GM18951 (cell line): ENCODE measurements around the gene AP1B1.
A peak's percentile ranks its signal among the peaks of the same experiment; 100 is the strongest.

Source experiments
- POLR2A ChIP-seq: IDR thresholded peaks from 4 replicates; pipeline ENCODE4 v1.6.1; 2011; ENCODE audit warnings: mild to moderate bottlenecking; ENCODE audit not compliant: insufficient read length, insufficient read depth; ENCODE audit errors: extremely low read depth
- in situ Hi-C: fragments of 300-500 bp; cut with MboI; formaldehyde crosslinking; loops from one replicate; pipeline ENCODE4 v1.12.0; 2022; ENCODE audit warnings: low sequenced_read_pairs, mixed read lengths, inconsistent platforms; ENCODE audit not compliant: unreplicated experiment

AP1B1 gene

DNA sequence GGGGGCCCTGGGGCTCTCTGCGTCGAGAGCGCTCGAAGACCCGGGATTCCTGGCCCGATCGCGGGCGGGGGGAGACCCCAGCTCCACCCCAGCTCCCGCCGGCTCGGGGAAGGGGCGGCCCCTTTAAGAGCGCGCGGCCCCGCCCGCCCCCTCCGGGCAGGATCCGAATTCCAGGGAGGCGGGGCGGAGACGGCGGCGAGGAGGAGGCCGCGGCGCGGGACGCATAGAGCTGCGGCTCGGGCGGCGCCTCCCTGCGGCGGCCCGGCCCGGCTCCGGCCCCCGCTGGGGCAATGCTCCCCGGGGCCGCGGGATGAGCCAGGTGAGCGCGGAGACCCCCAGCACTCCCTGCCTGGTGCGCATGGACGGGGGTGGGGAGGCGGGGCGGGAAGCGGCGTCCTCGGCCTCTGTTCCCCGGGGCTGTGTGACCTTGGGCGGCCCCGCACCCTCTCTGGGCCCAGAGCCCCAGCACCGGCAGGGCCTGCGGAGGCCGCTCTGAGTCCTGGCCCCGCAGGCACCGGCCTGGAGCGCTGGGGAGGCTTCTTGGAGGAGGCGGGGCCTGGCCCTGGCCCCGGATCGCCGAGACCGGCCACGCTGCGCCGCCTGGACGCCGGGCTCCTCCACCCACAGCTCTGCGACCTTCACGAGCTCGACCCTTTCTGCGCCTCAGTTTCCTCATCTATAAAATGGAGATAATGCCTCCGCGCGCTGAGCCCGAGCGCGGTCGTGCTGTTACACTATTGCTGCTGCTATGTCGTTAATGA lies 81.4 kb downstream of the AP1B1 start:
- in situ Hi-C loops: no loop called here
- TF ChIP-seq POLR2A: no peak

DNA sequence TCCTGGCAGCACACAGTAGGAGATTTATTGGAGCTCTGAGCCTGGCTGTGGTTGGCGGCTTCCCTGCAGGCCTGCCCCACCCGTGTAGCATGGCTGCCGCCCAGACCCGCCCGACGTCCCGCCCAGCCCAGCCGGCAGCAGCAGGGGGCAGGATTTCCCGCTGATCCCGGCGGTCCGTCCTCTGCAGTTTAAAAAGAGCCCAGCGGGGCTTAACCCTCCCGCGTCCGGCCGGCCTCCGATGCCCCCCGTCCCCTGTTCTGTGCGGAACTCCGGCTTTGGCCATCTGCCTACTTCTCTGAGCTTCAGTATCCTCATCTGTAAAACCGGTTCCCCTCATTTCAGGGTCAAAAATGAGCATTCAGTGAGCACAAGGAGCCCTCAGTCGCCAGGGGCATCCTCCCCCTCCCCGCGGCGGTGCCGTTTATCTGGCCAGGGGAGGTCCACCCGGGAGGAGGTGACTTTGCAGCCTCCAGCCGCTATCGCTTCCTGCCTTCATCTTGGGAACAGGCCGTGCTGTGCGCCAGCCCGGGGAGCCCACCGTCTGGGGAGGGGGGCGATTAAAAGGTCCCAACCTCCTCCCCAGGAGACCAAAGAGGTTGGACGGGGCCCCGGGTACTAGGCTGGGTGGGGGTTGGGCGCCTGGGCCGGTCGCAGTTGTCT lies 82.1 kb downstream of the AP1B1 start, which contains the start of gene GAS2L1:
TSS of gene GAS2L1 (plus strand) at position 476 of the 660 bp plus-strand sequence. CDS start 1,456 bp downstream, outside the sequence.
- in situ Hi-C loops: no loop called here
- TF ChIP-seq POLR2A: no peak

GRCh38 chr22:29305836-29306174 lies 82.6 kb downstream of the AP1B1 start:
- in situ Hi-C loops: no loop called here
- no peak for TF ChIP-seq POLR2A

- in situ Hi-C loops: no loop called here
- TF ChIP-seq POLR2A: no peak
Measured at GRCh38 chr22:29302681-29303465, 85.5 kb downstream of the AP1B1 start.

- TF ChIP-seq POLR2A: no peak
- in situ Hi-C loops: no loop called here
Measured at GRCh38 chr22:29302402-29302680, 86.0 kb downstream of the AP1B1 start.

GRCh38 chr22:29301716-29302401 lies 86.5 kb downstream of the AP1B1 start:
- TF ChIP-seq POLR2A: peak; percentile 30
- in situ Hi-C loops: no loop called here

- in situ Hi-C loops: no loop called here
- no peak for TF ChIP-seq POLR2A
Measured at GRCh38 chr22:29300807-29301601, 87.4 kb downstream of the AP1B1 start.

DNA sequence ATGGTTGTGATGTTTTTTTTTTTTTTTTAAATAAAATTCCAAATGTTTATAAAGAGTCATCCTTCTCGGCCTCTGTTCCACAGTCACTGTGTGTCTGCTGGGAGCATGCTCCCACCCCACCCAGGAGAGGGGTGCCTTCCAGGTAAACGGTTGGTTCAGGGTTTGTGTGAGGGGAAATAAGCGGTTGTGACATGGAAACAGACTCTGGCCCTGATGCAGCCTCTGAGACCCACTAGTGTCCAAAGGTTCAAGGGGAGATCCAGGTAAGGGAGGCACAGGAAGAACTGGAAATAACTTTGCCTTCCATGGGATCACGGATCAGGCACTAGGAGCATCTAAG lies 87.9 kb downstream of the AP1B1 start:
- no peak for TF ChIP-seq POLR2A
- in situ Hi-C loops: no loop called here

DNA sequence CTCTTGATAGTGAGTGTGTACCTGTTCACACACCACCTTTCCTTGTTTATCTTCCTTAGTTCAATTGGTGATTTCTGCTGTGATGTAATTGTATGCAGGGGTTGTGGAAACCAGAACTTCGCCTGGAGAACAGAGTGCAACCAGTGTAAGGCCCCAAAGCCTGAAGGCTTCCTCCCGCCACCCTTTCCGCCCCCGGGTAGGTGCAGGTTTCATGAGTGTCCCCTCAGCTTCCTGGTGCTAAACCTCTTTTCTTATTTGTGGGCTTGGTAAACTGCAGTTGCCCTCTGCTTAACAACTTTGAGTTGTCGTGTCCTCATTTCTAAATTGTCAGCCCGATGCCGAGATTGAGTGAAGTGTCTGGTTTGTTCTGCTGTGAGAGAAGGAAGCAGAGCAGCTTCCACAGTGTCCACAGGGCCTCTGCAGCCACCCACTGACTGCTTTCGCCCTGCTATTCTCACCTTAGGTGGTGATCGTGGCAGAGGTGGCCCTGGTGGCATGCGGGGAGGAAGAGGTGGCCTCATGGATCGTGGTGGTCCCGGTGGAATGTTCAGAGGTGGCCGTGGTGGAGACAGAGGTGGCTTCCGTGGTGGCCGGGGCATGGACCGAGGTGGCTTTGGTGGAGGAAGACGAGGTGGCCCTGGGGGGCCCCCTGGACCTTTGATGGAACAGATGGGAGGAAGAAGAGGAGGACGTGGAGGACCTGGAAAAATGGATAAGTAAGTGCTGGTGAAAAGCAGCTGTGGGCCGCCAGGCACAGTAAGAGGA lies 89.1 kb downstream of the AP1B1 start:
- in situ Hi-C loops: no loop called here
- no peak for TF ChIP-seq POLR2A

DNA sequence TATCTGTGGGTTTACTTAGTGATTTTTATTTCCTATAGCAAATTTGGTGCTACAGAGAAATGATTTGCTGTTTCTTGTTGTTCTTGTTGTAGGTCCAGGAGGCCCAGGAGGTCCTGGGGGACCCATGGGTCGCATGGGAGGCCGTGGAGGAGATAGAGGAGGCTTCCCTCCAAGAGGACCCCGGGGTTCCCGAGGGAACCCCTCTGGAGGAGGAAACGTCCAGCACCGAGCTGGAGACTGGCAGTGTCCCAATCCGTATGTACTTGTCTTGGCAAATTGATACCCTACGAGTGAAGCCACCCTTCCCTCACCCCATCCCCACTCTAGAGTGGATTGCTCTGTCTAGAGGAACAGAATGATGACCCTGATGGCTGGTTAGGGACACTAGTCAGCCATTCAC lies 89.7 kb downstream of the AP1B1 start:
- in situ Hi-C loops: no loop called here
- TF ChIP-seq POLR2A: no peak

DNA sequence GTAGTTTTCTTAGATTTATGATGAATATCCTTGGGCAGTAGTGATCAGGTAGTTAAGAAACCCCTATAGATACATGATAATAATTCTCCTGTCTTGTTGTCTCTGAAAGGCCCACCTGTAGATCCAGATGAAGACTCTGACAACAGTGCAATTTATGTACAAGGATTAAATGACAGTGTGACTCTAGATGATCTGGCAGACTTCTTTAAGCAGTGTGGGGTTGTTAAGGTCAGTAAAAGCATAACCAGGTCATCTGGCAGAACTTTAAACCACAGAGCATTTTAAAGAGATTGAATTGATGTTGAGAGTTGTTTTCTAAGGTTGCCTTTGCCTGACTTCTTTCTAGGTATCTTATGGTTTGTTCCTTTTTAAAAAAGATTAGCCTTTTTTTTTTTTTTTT lies 96.0 kb downstream of the AP1B1 start:
- no peak for TF ChIP-seq POLR2A
- in situ Hi-C loops: no loop called here

DNA sequence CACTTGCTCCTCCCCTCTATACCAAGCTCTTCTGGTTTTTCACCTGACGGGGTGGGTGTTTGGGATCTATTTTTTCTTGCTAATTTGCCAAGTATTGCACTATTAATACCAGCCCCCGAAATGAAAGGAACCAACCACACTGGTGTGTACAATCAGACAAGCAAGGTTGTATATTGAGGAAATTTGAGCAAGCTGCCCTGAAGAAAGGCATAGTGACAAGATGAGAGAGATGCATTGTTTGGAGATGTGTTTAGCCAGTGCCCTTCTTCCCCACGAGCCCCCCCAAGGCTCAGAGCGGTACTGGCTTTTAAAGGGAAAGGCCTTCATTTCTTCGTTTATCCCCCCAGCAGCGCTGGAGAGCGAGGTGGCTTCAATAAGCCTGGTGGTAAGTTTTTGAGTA lies 97.2 kb downstream of the AP1B1 start:
- in situ Hi-C loops: no loop called here
- TF ChIP-seq POLR2A: no peak
